GM13976 (cell line): ENCODE results near the gene CHKB.
"Not testable (repeated sequence)": the region's sequence is repeated elsewhere in the genome, so short reads cannot be mapped to it uniquely, and the experiment has no call there.

Experiments
- DNase-seq: peaks from one replicate; pipeline ENCODE4 v3.0.0; 2012; ENCODE audit warnings: low spot score
- CTCF ChIP-seq: IDR thresholded peaks from 2 replicates; pipeline ENCODE4 v1.5.1; 2012; ENCODE audit warnings: borderline replicate concordance, mild to moderate bottlenecking; ENCODE audit not compliant: insufficient read depth; ENCODE audit errors: extremely low read depth, missing control alignments, control extremely low read depth
- in situ Hi-C: fragments of 300-500 bp; cut with MboI; formaldehyde crosslinking; loops from one replicate; pipeline ENCODE4 v1.12.0; 2022; ENCODE audit warnings: low sequenced_read_pairs, mixed read lengths, inconsistent platforms; ENCODE audit not compliant: unreplicated experiment

CHKB gene

DNA sequence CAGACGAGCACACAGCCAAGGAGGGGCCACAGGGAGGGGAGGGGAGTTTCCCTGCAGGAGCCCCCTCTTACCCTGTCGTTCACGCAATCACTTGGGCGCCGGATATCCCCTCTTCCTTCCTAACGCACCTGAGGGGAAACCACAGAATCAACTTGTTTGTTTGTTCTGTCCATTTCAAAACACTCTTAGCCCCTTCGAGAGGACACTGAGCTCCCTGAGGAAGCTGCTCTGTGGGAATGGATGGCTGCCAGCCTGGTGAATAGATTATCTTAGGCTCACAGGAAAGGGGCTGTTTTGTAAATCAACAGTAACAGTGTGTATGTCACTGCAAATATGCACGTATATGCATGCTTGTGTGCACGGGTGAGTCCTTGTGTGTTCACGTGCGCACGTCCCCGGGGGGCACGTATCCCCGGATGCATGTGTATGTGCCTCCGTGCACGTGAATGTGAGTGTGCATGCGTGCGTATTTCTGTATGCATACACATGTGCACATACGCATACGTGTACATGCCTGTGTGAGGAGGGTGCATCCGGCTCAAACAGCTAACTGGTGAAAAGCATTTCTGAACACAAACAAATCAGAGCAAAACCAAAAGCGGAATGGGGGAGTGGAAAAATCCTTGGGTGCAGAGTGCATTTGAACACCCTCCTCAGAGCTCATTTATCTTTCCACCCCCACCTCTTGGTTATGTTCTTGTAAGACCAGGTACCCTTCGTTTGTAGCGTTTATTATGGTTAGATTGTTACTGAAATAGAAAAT lies 38.1 kb upstream of the CHKB start:
- in situ Hi-C loops: no loop called here
- no peak for TF ChIP-seq CTCF
- DNase-seq: peak; percentile 84

DNA sequence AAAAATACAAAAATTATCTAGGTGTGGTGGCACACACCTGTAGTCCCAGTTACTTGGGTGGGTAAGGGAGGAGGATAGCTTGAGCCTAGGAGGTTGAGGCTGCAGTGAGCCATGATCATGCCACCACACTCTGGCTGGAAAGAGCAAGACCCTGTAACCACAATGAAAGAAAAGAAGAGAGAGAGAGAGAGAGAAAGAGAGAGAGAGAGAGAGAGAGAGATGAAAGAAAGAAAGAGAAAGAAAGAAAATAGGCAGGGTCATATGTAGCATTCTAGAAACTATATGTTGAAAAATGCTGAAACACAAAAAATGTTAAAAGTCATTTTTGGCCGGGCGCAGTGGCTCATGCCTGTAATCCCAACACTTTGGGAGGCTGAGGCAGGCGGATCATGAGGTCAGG lies 31.6 kb upstream of the CHKB start:
- in situ Hi-C loops, DNase-seq: not testable (repeated sequence)

- DNase-seq: peak; percentile 24
- TF ChIP-seq CTCF: no peak
- in situ Hi-C loops: no loop called here
These were observed 30.8 kb upstream of the CHKB start for GRCh38 chr22:50613291-50613981.

GRCh38 chr22:50612528-50613221 lies 30.0 kb upstream of the CHKB start:
- DNase-seq: peak; percentile 77
- in situ Hi-C loops: no loop called here
- no peak for TF ChIP-seq CTCF

- no peak for TF ChIP-seq CTCF
- in situ Hi-C loops: no loop called here
- no peak for DNase-seq
These were observed 29.5 kb upstream of the CHKB start for GRCh38 chr22:50612168-50612527.

GRCh38 chr22:50611341-50612060 lies 28.9 kb upstream of the CHKB start:
- no peak for TF ChIP-seq CTCF
- in situ Hi-C loops: no loop called here
- DNase-seq: no peak
